Ascending aorta (tissue), 2 donors: ENCODE measurements around the gene SORCS2. TPM values are rescaled to one million over a fixed set of nuclear protein-coding genes. Genes with fewer than 3 reads are reported as not detected.
A peak's percentile ranks its signal among the peaks of the same experiment; 100 is the strongest.

Experiments used
- DNase-seq, 2 donors: peaks; one replicate each; pipeline ENCODE4 v3.0.0-alpha.2; 2019; ENCODE audit warnings: low spot score in 2 of 2
- H3K27ac ChIP-seq, 2 donors: fragments of 200-600 bp; sonication (generic); one replicate each; pipeline ENCODE4 v1.5.1; 2016 to 2017; ENCODE audit warnings: mild to moderate bottlenecking in 1 of 2
- H3K27me3 ChIP-seq: fragments of 200-600 bp; sonication (generic); one replicate; pipeline ENCODE4 v1.5.1; 2017
- H3K36me3 ChIP-seq, 2 donors: fragments of 200-600 bp; sonication (generic); one replicate each; pipeline ENCODE4 v1.5.1; 2016
- H3K4me1 ChIP-seq, 2 donors: fragments of 200-600 bp; sonication (generic); one replicate each; pipeline ENCODE4 v1.5.1; 2016 to 2017; ENCODE audit warnings: mild to moderate bottlenecking in 1 of 2
- H3K4me3 ChIP-seq, 2 donors: fragments of 200-600 bp; sonication (generic); one replicate each; pipeline ENCODE4 v1.5.1; 2016 to 2017; ENCODE audit warnings: mild to moderate bottlenecking in 1 of 2
- H3K9me3 ChIP-seq, 2 donors: fragments of 200-600 bp; sonication (generic); one replicate each; pipeline ENCODE4 v1.5.1; 2016
- CTCF ChIP-seq, 3 experiments: fragments of 200-600 bp in 2 of 3; fragments of 450-650 bp in 1 of 3; sonication (generic) in 2 of 3; IDR thresholded peaks; one replicate each; pipeline ENCODE4 v1.5.1; 2016 to 2019; ENCODE audit warnings: antibody characterized with exemption in 3 of 3, mild to moderate bottlenecking in 1 of 3, moderate library complexity in 1 of 3
- intact Hi-C: fragments of 100-400 bp; cut with DNase I; formaldehyde crosslinking; loops from one replicate; pipeline ENCODE4 v1.15.1; 2023
- total RNA-seq: library from RNA; depleted of rRNA; stranded (reverse); fragments of >200 nt; gene quantifications from one replicate; pipeline ENCODE4 v1.1.0, GENCODE V29; 2016

Gene SORCS2
- total RNA-seq, 1 donor from 2014 or later: 0.32 TPM

GRCh38 chr4:7645158-7645557 lies 452.8 kb downstream of the SORCS2 start:
- intact Hi-C loops: no loop called here
- Histone ChIP-seq H3K9me3 (no peaks in the 10 kb centered on the region), H3K4me3 (no peak overlapping the region), H3K4me1 (no peaks in the 10 kb centered on the region), H3K27me3 (no peaks in the 10 kb centered on the region), H3K36me3 (no peaks in the 10 kb centered on the region), H3K27ac (no peak overlapping the region)
- no peak for TF ChIP-seq CTCF (IDR thresholded peaks at IDR 0.05)
- no peak for DNase-seq

DNA sequence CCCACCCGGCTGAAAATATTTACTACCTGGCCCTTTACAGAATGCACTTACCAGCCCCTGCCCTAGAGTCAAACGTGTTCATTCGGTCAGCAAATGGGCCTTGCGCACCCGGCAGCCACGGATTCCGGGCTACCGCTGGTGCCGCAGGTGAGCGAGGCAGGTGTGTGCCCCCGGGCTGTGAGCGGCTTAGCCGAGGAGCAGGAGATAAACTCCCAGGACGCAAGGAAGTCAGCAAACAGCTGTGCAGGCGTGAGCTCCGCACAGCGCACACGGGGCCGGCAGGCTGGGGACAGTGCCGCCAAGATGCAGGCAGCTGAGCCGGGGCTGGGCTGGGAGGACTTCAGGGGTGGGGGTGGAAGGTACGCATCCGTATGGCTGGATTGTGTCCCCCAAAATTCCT lies 453.6 kb downstream of the SORCS2 start:
- intact Hi-C loops: no loop called here
- Histone ChIP-seq H3K4me3 (no peak overlapping the region), H3K4me1 (no peaks in the 10 kb centered on the region), H3K27me3 (no peaks in the 10 kb centered on the region), H3K36me3 (no peaks in the 10 kb centered on the region), H3K27ac (no peak overlapping the region), H3K9me3 (no peaks in the 10 kb centered on the region)
- TF ChIP-seq CTCF (IDR thresholded peaks at IDR 0.05): no peak
- DNase-seq: no peak

DNA sequence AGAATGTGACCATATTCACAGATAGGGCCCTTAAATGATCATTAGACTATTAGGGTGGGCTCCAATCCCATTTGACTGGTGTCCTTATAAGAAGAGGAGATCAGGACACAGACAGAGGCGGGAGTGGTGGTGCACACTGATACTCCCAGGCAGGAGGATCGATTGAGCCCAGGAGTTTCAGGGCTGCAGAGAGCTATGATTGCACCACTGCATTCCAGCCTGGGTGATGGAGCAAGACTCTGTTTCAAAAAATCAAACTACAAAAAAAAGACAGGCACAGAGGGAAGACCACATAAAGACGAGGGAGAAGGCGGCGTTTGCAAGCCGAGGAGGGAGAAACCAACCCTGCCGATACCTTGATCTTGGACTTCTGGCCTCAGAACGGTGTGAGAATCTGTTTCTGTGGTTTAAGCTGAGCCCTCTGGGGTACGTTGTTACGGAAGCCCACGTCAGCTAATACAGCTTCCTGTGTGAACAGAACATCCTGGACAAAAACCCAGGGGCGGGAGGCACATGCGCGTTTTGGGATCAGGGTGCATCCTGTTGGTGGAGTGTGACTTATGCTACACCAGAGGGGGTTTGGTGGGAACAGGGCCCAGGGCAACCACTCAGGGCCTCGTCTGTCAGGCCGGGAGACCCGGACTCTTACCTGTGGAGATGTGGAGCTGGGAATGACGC lies 454.2 kb downstream of the SORCS2 start:
- intact Hi-C loops: no loop called here
- no peaks in the 10 kb centered on the region for H3K9me3 ChIP-seq
- no peaks in the 10 kb centered on the region for H3K36me3 ChIP-seq
- no peak overlapping the region for H3K4me3 ChIP-seq
- H3K27me3 ChIP-seq: no peaks in the 10 kb centered on the region
- no peak for TF ChIP-seq CTCF (IDR thresholded peaks at IDR 0.05)
- no peaks in the 10 kb centered on the region for H3K4me1 ChIP-seq
- no peak overlapping the region for H3K27ac ChIP-seq
- no peak for DNase-seq

DNA sequence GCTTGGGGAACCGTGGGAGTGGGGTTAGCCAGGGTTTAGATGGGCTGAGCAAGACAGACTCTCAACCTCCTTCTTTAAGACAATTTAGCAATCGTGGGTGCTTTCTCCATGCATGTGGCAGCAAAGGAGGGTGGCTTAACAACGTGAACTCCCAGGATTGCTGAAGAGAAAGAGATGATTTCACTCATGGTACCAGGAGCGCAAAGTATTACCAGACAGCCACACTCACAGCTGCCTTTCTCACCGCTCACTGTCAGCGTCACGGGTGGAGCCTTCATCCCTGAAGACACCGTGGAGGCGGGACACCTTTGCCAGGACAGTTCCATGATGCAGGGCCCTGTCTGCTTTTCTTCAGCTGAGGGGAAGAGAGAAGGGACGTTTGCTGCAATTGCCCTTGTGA lies 454.8 kb downstream of the SORCS2 start:
- Histone ChIP-seq H3K27ac (no peak overlapping the region), H3K4me3 (no peak overlapping the region), H3K27me3 (no peaks in the 10 kb centered on the region), H3K36me3 (no peaks in the 10 kb centered on the region), H3K4me1 (no peaks in the 10 kb centered on the region), H3K9me3 (no peaks in the 10 kb centered on the region)
- DNase-seq: no peak
- intact Hi-C loops: no loop called here
- no peak for TF ChIP-seq CTCF (IDR thresholded peaks at IDR 0.05)

- peak; percentile 53 to 77 for DNase-seq
- H3K4me1 ChIP-seq: no peaks in the 10 kb centered on the region
These were observed 455.5 kb downstream of the SORCS2 start for GRCh38 chr4:7647600-7648543.

More at GRCh38 chr4:7647600-7648543, 455.5 kb downstream of the SORCS2 start:
- Histone ChIP-seq H3K36me3 (no peaks in the 10 kb centered on the region), H3K4me3 (no peak overlapping the region), H3K27ac (no peak overlapping the region), H3K27me3 (no peaks in the 10 kb centered on the region), H3K9me3 (no peaks in the 10 kb centered on the region)
- intact Hi-C loops: no loop called here
- no peak for TF ChIP-seq CTCF (IDR thresholded peaks at IDR 0.05)
